Astrocyte of the cerebellum (primary cell): ENCODE results near the gene NR0B2.
"Not testable (repeated sequence)": the region's sequence is repeated elsewhere in the genome, so short reads cannot be mapped to it uniquely, and the experiment has no call there.

Experiments
- DNase-seq: peaks from one replicate; pipeline ENCODE4 v3.0.0-alpha.2; 2011; ENCODE audit warnings: low read depth
- H3K4me3 ChIP-seq: 2 replicates; pipeline ENCODE4 v1.5.1; 2011; ENCODE audit warnings: mild to moderate bottlenecking, low read depth, low read length, moderate library complexity
- in situ Hi-C: cut with HindIII; loops from 2 replicates; pipeline ENCODE4 v1.10.0; 2017; ENCODE audit warnings: low sequenced_read_pairs
- TF ChIP-seq, protein P1 (sequence below): IDR thresholded peaks from 2 replicates; pipeline ENCODE4 v1.5.1; 2012; ENCODE audit warnings: low read length, low read depth, moderate library complexity, mild to moderate bottlenecking; ENCODE audit errors: missing control alignments

The NR0B2 gene

DNA sequence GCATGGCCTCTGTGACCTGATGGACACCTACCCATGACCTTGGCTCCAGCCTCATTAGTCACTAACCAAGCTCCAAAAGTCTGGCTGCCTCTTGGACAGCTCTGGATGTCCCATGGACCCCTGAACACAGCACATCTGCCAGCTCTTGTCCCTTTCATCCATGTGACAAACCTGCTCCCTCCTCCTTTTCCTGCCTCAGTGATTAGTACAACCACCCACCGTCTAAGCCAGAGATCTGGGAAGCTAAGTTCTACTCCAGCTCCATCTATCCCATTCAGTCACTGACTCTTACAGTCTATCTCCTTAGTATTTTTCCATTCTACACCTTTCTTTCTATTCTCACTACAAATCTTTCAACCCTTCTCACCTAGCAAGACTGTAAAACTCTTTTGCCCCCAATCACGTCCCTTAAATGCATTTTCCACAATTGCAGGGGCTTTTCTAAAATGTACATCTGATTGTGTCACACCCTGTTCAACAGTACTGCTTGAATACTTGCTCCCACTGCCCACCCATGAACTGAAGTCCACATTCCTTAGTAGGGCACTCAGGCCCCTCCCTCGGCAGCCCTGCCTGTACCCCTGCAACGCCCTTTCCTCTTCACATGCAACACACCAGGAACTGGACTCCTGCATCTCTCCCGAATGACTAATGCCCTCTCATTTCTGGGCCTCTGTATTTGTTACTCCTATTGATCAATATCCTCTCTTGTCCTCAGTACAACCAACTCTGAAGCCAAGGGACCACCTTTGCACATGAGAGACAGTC, 30.9 kb downstream of the NR0B2 start:
- no peak overlapping the region for H3K4me3 ChIP-seq
- TF ChIP-seq, protein P1, sequence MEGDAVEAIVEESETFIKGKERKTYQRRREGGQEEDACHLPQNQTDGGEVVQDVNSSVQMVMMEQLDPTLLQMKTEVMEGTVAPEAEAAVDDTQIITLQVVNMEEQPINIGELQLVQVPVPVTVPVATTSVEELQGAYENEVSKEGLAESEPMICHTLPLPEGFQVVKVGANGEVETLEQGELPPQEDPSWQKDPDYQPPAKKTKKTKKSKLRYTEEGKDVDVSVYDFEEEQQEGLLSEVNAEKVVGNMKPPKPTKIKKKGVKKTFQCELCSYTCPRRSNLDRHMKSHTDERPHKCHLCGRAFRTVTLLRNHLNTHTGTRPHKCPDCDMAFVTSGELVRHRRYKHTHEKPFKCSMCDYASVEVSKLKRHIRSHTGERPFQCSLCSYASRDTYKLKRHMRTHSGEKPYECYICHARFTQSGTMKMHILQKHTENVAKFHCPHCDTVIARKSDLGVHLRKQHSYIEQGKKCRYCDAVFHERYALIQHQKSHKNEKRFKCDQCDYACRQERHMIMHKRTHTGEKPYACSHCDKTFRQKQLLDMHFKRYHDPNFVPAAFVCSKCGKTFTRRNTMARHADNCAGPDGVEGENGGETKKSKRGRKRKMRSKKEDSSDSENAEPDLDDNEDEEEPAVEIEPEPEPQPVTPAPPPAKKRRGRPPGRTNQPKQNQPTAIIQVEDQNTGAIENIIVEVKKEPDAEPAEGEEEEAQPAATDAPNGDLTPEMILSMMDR = no peak
- in situ Hi-C loops = loop anchor here (5.0 kb wide), 1 partner anchor 96 kb away; the partner anchor contains the start of gene PIGV
- DNase-seq = no peak

DNA sequence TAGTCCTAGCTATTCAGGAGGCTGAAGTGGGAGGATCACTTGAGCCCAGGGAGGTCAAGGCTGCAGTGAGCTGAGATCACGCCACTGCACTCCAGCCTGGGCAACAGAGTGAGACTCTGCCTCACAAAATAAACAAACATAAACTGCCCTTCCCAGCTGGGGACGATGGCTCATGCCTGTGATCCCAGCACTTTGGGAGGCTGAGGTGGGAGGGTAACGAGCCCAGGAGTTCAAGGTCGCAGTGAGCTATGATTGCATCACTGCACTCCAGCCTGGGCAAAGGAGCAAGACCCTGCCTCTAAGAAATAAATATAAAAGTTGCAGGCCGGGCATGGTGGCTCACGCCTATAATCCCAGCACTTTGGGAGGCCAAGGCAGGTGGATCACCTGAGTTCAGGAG, 32.2 kb downstream of the NR0B2 start:
- DNase-seq, H3K4me3 ChIP-seq: not testable (repeated sequence)
- in situ Hi-C loops = loop anchor here (5.0 kb wide), 1 partner anchor 94 kb away; the partner anchor contains the start of gene PIGV

DNA sequence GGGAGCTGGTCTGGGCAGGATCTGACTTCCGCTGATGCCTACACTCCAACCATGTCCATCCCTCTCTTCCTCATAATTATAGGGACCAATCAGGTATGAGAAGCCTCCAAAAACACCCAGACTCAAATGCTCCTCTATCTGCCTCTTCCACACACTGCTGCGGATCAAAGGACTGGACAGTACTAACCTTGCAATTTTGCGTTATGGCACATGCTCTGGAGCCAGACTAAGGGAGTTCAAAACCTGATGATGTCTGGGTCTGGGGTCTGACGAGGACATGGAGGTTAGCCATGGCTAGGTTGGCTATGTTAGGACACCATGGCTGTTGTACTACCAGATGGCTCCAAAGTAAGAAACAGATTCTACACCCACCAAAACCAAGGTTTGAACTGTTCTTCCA, 34.0 kb downstream of the NR0B2 start:
- TF ChIP-seq, protein P1 = no peak

DNA sequence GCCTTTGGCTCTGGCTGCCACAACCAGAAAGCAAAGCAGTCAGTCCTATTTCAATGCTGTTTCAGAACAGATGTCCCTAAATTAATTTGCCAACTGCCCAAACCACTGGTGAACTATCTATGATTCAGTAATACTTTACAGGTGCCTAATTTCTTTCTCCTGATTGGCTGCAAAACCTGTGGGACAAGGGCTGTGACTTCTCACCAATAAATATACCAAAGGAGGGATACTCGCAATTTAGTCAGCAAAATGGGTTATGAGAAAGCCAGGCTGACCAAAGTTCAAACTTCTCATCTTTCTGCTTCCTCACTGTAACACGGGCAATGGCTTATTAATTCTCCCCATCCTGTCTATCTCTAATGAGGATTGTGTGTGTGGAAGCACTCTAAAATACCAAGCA, 36.4 kb downstream of the NR0B2 start:
- TF ChIP-seq, protein P1 = no peak
- in situ Hi-C loops = no loop called here
- no peak for DNase-seq
- H3K4me3 ChIP-seq = no peak overlapping the region

More for the DNA sequence above, 34.0 kb downstream of the NR0B2 start:
- in situ Hi-C loops = loop anchor here (5.0 kb wide), 1 partner anchor 92 kb away; the partner anchor contains the start of gene PIGV
- H3K4me3 ChIP-seq = no peak overlapping the region
- no peak for DNase-seq

DNA sequence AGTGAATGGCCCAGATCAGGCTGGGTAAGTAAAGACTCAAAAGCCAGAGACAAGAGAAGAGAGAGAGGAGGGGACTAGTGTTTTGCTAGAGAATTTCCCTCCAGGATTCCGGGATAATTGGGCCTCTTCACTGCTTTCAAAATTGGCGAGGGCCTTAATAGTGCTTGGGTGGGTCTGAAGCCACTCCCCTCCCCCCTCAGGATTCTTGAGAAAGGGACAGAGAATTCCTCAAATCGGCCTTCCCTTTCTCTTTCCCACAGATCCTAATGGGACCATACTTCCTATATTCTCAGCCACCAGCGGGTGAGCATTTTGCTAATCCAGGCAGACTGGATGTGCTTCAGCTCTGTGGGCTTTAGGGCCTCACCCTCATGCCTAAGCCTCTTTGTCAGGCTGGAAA, 38.9 kb downstream of the NR0B2 start:
- TF ChIP-seq, protein P1 = no peak
- in situ Hi-C loops = no loop called here
- no peak overlapping the region for H3K4me3 ChIP-seq
- no peak for DNase-seq

DNA sequence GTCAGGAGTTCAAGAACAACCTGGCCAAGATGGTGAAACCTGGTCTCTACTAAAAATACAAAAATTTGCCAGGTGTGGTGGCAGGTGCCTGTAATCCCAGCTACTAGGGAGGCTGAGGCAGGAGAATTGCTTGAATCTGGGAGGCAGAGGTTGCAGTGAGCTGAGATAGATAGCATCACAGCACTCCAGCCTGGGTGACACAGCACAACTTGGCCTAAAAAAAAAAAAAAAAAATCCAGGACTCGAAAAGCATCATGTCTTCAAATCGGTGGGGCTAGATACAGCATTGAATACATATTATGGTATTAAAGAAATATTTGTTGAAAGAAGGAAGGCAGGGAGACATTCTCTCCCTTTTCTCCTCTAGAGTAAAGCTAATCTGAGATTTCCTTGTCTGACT, 40.7 kb downstream of the NR0B2 start:
- H3K4me3 ChIP-seq, DNase-seq, in situ Hi-C loops: not testable (repeated sequence)

DNA sequence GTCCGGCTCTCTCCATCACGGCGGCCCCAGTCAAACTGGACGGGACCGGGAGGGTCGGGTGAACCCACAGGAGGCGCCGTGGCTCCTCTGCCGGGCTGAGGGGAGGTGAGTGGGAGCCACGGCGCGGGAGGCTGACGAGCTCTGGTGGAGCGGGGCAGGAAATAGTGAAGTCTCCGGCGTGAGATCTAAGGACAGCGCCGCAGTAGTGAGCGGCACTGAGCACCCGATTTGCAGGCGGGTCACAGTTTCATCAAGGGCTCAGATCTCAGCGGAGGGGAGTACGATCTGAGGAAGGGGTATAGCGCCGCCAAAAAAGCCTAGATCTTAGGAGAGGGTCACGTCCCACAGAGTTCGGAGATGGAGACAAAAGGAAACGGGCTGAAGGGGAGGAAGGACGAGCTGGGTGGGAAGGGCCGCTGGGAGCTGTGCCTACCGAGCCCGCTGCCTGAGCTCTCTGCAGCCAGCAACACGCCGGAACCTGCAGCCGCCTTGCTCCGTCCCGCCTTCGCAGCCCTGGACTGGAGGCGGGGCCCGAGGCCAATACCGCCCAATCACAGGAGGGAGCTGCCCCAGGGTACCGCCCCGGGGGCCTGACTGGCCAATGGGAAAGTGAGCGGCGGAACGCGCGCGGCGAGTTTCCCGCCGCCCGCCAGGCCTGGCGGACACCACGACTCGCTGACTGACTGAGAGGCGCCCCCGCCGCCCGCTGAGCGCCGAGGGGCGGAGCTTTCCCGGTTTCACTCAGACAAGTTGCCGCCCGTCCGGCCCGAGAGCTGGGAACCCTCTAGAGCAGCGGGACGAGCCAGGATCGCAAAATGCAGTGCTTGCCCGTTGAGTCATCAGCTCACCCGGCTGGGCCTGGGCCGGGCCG, 48.9 kb downstream of the NR0B2 start:
- in situ Hi-C loops = no loop called here
- peak overlapping the region; percentile 57 for H3K4me3 ChIP-seq
- peak; percentile 93 for DNase-seq
- TF ChIP-seq, protein P1 = no peak
